GM21423 (cell line): ENCODE results near the gene AKAP11.

ENCODE experiments used
- ATAC-seq: cut with Tn5 transposase; IDR thresholded peaks from one replicate; pipeline ENCODE4 v1.9.1; 2021; ENCODE audit warnings: mild to moderate bottlenecking, moderate library complexity; ENCODE audit not compliant: unreplicated experiment

AKAP11 gene

DNA sequence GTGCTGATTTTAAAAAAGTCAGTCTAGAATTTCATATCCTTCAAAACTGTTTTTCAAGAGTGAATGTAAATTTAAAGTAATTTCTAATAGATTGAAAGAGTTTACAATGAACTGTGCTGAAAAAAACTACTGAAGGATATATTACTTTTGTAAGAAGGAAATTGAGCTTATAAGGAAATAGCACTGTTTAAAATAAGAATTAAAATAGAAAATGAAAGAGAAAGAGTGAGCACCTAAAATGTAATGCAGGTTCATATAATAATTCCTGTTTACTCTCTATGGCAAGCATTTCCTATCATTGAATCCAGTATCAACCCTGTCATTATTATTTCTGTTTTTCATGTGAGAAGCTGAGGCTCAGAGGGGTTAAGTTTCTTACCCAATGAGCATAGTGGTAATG lies 57.3 kb downstream of the AKAP11 start:
- no peak for ATAC-seq

DNA sequence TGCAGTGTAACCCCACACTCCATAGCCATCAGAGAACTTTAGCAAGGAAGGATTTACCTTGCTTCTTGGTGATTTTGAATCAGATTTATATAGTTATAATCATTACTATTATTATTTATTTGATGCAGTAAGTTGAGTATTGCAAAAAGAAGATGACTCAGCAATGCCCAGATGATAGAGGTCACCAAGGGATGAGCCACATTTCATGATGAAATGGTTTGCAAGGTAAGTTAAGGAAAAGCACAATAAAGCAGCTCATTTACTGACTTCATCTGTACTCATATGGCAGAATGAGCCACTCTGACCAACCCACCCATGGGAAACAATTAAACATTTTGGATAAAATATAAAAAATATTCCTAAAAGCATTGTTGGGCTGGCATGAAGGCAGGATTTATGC lies 59.1 kb downstream of the AKAP11 start:
- ATAC-seq: no peak

DNA sequence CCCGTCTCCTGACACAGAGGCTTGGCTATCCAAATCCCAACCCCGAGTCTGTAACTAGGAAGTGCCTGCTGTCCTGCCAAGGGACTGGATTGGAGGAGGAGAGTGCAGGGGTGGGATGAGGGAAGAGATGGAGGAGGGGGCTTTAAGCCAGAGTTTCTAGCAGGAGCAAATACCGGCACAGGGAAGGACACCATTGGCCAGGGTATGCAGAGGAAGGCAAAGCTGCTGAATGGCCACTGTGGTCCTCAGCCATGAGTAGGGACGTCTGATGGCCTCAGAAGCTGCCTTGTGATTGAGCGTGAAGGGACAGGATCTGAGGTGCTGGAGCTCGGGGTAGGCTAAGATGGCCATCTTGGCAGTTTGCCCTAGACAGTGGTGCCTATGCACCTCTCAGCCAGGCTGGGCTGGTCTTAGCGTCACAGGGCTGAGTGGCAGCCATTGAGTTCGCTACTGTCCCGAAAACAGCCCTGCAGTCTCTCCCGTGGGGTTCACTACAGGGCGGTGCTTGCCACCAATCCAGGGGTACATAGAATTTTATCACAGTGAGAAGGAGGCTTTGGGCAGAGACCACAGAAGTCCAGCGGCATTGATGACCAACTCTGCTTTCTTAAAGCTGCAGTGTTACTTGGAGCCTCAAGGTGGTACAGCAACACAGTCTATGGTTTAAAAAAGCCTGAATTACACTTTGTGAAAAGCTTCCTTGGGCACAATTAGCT lies 61.8 kb downstream of the AKAP11 start:
- ATAC-seq: peak; percentile 68

DNA sequence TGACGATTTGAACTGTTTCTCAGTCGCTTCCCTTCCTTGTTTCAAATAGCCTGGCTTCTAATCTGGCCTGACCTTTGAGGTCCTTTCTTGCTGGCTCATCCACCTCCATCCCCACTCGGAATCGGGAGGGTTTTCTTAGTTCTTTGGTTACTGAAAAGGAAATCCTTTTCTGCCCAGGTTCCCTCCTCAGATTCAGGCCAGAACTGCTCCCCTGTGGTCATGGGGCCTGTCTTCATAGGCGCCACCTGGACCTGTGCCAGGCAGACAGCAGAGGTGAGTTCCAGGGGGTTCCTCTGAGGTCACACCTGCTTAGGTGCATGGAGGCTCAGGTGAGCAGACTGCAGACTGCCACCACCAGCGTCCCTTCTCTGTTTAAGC lies 62.4 kb downstream of the AKAP11 start:
- peak; percentile 35 for ATAC-seq

DNA sequence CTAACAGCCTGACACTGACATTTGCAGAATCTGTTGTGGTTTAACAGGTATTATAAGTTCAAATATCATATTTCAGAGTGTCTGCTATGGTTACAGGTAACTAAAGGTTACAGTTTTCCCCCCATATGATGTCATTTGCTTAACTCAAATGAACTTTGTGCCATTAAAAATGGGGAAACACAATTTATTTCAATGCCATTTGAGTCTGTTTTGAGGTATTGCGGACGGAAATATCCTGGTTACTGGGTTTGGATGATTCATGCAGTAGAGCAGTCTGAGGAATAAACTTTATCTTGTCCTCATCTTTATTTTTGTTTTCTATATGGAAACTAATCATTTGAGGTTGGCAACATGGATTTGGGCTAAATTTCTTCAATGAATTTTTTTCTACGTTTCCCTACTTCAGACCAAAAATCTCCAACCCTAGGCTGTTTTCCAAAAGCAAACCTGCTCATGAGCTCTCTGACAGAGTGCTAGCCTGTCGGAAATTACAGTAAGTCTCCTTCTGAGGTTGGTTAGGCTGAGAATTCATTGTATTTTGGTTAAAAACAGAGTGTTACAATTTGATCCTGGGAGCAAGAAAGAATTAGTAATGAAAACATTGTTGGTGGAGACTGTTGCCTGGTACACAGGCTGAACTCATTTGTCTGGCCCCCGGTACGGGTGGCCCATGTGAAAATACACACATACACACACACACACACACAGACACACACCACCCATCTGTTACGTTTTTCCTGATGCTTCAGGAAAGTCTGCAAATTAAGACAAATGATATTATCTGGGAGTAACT lies 66.1 kb downstream of the AKAP11 start:
- no peak for ATAC-seq

DNA sequence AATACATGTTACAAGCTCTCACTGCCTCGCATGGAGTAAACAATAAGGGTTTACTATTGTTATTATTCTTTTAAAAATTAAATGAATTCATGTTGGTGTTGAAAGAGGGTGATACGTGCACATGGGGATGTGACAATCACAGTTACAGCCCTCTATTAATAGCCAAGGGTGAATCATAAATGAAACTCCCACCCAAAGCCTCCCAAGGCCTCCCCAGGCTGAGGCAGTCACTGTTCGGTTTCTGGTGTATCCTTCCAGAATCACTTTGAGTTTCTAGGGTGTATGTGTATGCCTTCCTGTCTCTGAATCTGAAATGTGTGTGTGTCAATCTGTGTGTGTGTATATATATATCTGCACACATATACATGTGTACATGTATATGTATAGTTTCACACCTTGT lies 73.4 kb downstream of the AKAP11 start:
- ATAC-seq: no peak

DNA sequence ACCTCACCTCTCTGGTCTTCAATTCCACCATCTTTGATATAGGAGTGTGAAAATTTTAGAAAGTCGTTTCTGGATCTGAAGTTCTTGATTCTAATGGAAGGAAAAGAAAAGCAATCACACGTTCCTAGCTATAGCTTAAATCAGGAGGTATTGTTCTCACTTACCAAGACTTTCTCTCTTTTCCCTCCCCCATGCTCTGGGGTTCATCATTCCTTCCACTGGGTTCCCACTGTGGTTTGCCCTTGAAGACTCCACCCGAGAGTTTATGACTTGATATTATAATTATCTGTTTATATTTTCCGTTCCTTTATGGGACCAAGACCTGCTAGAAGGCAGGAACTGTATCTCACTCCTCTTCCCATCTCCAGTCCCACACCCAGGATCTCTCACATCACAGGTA lies 76.6 kb downstream of the AKAP11 start:
- ATAC-seq: no peak

DNA sequence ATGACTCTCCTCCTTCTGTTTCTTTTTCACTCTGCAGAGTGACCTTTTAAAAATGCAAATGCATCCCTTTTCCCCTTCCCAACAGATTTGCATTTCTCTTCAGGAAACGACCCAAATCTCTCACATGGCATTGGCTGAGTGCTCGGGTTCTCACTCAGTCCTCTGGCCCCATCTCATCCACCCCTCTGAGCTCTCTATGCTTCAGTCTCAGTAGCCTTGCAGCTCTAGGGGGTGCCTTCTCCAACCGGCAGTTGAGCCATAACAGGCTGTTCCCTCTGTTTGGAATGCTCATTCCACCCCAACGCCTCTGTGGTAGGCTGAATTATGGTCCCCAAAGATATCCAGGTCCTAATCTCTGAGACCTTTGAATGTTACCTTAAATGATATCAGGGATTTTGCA lies 78.2 kb downstream of the AKAP11 start:
- no peak for ATAC-seq

DNA sequence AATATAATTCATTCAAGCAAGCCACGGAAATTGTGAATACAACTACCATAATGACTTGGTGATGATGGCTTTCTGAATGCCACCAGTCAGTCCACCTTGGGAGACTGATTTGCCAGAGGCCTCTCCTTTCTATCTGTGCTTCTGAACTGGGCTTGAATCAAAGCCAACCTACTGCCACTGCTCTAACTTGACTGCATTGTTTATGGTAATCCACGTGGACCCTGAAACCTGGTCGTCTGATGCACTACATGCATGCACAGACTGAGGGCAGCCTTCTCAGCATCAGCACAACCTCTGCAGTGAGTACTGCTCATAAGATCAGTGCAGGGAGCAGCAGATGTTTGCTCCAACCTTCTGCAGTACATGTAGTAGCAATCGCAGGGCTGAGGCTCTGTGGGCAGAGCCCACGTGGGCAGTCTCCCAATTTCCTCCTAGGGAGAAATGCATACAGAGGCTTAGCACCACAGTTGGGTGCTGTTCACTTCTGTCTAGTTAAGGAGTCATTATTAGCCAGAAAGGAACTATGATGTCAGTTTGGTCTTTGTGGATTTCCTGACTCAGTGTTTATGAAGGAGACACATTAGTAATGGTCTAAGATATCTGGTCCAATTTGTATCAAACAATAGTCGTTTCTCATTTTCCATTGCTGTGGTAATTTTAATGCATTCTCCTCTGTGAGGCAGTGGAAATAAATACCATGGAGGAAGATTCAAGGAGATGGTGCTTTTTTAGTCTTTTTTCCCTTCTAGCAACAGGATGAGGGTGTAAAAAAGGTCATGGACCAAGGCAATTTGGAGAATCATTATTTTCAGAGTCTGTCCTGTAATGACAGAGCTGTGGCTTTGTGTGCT lies 82.5 kb downstream of the AKAP11 start:
- ATAC-seq: peak; percentile 77

DNA sequence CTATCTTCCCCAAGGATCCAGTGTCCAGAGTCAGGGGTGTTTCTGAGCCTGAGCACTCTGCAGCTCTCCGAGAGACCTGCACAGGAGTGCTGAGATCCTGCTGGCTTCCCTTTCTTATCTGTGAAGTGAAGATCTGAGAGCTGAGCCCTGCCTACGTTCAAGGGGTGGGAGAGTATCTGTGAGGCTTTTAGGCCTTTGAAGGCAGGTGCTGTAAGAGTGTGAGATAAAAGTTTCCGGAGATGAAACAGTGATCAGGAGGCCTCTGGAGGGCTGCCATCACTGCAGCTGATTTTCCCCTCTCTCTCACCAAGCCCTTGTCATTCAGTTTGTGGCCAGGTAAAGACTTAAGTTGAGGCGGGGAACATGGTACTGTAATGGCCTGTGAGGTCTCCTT lies 83.1 kb downstream of the AKAP11 start:
- ATAC-seq: no peak

DNA sequence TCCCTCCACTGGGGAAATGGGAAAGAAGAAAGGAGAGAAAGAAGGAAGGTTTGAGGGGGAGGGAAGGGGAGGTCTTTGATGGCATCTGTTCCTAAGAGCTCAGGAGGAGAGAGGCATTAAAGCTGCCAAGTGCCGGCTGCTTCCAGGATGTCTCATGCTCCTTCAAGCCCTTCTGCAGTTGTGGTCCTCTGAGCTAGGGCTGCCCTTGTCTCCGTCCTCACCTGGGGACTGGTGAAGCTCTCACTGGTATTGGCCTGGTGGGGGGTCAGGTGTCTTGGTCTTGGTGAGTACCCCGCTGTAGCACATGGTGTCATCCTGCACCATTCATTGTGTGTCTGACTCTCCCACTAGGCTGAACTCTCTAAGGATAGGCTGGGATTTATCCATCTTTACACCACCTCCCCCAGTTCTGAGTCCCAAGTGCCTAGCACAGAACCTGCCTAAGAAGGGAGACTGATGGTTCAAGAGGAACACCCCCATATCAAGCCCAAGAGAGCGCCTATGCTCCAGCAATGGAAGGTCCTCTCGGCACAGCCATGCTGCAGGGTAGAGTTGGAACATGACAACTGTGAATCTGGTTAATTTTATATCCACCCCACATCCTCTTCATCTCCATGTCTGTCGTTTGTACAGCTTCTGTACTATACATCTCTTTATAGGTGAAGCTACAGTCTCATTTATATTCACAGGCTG lies 83.7 kb downstream of the AKAP11 start:
- ATAC-seq: no peak

DNA sequence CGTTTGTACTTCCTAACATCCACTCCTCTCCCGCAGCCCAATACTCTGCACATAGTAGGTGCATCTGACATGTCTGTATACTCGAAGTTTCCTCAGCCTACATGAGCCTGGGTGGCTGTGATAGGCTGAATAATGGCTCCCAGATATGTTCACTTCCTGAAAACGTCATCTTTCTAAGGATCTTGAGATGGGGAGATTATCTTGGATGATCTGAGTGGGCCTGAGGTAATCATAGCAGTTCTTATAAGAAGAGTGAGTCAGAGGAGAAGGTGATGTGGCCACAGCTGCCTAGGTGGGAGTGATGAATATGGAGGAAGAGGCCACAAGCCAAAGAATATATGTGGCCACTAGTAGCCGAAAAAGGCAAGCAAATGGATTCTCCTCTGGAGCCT lies 84.2 kb downstream of the AKAP11 start:
- ATAC-seq: no peak

DNA sequence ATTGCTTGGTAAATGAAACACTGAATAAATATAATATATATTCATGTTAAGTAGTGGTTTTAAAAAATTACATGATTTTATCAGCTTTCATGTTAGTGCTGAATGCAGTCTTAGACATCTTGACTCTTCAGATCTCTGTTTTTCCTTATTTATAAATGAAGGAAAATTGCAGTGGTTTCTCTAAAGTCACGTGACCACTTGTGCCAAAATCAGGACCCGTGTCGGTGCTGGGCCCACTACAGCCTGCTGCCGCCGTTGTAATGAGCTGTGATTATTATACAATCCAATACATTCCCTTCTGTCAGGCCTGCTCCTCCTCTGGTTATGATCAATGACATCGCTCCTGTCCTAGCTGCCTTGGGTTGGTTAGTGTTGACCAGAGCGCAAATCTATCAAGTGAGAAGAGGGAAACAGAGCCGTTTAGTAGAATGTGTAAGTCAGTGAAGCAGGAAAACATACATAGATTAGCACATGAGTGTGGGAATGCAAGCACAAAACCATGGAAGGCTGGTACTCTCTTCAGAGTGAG lies 88.2 kb downstream of the AKAP11 start:
- ATAC-seq: no peak

DNA sequence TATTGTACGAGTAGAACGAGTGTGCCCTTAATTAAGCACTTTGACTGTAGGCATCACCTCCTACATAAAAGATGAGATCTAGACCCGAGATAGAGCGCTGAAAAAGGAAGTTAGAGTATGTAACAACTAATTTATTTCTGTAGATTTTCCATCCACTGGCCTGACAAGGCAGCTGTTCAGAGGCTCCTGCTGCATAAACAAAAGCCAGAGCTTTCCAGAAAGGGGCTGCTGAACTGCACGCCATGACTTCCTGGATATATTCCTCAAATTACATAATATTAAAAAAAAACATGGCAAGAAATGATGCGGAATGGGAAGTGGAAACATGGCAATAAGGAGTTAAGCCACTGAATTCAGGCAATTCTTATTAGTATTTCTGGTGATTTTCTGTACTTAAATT lies 89.7 kb downstream of the AKAP11 start:
- ATAC-seq: no peak

DNA sequence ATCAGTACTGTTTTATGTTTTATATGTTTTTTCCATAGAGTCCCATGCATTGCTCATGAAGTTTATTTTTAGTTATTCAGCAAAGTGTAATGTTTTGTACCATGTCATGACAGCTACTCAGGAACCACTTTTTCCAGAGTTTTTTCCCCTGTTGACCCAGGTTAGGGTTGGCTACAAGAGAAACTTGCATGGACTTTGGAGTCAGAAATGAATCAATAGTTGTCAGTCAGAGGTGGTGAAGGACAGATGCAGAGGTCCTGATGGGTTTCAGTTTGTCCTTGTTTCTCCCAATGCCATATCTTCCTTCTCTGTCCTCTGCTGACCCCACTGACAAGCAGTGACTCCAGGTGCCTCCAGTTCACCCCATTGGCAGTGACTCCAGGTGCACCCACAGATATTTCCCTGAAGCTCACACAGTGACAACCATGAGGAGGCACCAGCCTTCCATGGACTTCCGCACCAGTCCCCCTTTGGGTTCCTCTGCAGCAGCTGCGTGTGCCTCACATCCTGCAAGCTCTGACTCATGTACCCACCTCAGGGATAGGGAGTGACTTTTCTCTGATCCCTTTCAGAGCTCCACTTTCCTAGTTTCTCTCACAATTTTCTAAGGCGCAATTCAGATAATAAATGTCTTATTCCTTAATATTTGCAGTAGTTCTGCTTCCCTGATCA lies 92.1 kb downstream of the AKAP11 start:
- ATAC-seq: no peak

DNA sequence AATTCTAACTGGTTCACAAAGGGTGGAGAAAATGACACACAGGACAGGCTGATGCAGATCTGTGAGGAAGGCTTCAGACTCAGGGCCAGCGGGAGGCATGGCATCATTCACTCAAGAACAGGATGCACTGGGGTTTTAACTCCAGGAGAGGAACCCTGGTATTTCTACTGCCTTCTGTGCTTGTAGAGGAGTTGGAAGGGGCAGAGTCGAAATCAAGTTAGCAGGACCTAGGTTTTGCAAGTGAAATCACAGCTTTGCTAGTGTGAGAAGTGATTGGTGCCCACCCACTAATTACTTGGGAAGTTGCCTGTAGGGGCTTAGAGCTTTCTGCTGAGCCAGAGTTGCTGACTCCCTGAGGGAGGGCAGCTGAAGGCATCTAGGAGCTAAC lies 92.7 kb downstream of the AKAP11 start:
- ATAC-seq: no peak

DNA sequence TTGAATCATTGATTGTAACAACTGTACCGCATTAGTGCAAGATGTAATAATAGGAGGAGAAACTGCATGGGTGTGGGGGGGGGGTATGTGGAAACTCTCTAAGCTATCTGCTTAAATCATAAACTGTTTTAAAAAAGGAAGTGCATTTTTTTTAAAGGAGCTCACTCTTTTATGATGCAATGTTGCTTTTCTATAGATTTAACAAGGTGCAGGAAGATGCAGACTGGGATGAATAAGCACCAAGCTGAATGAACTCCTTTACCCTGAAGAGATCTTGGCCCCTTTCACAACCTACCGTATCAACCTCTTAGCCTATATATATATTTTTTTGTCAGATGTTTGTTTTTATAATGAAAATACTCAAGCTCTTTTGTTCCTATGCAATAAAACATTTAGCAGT lies 95.9 kb downstream of the AKAP11 start:
- ATAC-seq: no peak

DNA sequence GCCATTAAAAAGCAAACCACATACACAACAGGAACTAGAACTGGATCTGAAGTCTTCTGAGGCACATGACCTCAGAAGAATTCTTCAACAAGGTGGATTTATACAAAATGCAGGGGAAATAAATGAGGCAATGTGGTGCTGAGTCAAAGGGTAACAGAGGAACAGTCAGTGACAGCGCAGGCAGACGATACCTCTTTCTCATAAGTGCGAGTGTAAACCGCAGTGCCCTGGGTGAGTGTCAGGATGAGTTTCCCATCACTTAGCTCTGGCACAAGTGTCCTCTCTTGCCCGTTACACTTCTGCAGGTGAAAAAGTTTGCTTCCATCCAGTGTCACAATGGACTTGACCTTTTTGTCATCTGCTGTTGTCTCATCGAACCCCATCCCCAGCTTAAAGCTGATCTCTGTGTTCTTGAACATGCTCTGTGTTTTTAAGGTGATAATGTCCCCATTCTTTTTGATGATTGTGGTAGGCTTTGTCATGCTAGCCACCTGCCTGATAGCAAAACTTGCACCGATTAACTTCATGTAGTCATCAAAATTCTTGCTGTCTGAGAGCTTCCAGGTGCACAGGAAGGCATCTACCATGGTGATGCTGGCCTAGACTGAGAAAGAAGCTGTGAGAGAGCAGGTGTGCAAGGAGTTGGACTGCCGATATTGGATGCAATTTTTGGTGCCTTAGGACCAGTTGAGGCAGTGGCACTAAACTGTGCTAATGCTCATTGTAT lies 97.3 kb downstream of the AKAP11 start:
- ATAC-seq: no peak

DNA sequence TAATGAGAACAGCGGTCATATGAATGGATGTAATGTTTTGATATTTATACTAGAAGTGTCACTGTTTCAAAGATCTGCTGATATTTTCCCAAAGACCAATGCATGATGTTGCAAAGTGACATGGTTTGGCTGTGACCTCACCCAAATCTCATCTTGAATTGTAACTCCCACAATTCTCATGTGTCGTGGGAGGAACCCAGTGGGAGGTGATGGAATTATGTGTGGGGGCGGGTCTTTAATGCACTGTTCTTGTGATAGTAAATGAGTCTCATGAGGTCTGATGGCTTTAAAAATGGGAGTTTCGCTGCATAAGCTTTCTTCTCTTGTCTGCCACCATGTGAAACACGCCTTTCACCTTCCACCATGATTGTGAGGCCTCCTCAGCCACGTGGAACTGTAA lies 98.3 kb downstream of the AKAP11 start:
- ATAC-seq: no peak
